HepG2 (cell line): ENCODE data around the gene NUP85. TPM values are rescaled to one million over a fixed set of nuclear protein-coding genes. Genes with fewer than 3 reads are reported as not detected.

Experiments used
- ADNP ChIP-seq: sonication (generic); formaldehyde crosslinking; IDR thresholded peaks from 2 replicates; pipeline ENCODE4 v1.4.0; 2020; ENCODE audit warnings: missing genetic modification reagents
- CREB1 ChIP-seq, 2 experiments: fragments of 450-650 bp in 1 of 2; IDR thresholded peaks; 2 replicates each; pipeline ENCODE4 v1.6.1; 2016 to 2017; ENCODE audit warnings: control low read depth in 1 of 2, mild to moderate bottlenecking in 1 of 2, missing compliant biosample characterization in 1 of 2, missing genetic modification characterization in 1 of 2
- MIXL1 ChIP-seq: IDR thresholded peaks from 2 replicates; pipeline ENCODE4 v1.6.1; 2016
- SIN3B ChIP-seq: fragments of 150-350 bp; IDR thresholded peaks from 2 replicates; pipeline ENCODE4 v1.6.1; 2014; ENCODE audit warnings: low read length
- SMAD1 ChIP-seq: sonication (generic); formaldehyde crosslinking; IDR thresholded peaks from 2 replicates; pipeline ENCODE4 v1.4.0; 2020; ENCODE audit warnings: missing genetic modification reagents, low read depth, mild to moderate bottlenecking, borderline replicate concordance
- ZMAT3 ChIP-seq: sonication (generic); formaldehyde crosslinking; conservative IDR thresholded peaks from 2 replicates; pipeline ENCODE4 v1.7.0; 2021; ENCODE audit warnings: missing genetic modification reagents
- ZNF232 ChIP-seq: sonication (generic); formaldehyde crosslinking; IDR thresholded peaks from 2 replicates; pipeline ENCODE4 v1.4.0; 2020; ENCODE audit warnings: missing genetic modification reagents, borderline replicate concordance
- ZNF614 ChIP-seq: IDR thresholded peaks from 2 replicates; pipeline ENCODE4 v1.6.1; 2018; ENCODE audit warnings: missing biosample characterization, missing genetic modification reagents, inconsistent platforms, borderline replicate concordance
- ZNF777 ChIP-seq: sonication (generic); formaldehyde crosslinking; IDR thresholded peaks from 2 replicates; pipeline ENCODE4 v1.4.0; 2020; ENCODE audit warnings: missing genetic modification reagents
- polyA plus RNA-seq, 8 experiments: library from polyadenylated mRNA; depleted of rRNA in 3 of 8; stranded (reverse) in 7 of 8; unstranded in 1 of 8; fragments of >200 nt; fragmentation: Illumina TruSeq in 4 of 8; extraction: Trizol in 4 of 8; gene quantifications; 2 replicates each; pipeline versions ENCODE4 v1.2.1 to v1.2.3, GENCODE V29; 2011 to 2016; ENCODE audit warnings: low read depth in 4 of 8, missing spikeins in 1 of 8, mixed read lengths in 1 of 8; ENCODE audit not compliant: insufficient read depth in 1 of 8
- total RNA-seq, 5 experiments: library from RNA; depleted of rRNA; stranded (reverse); fragments of >200 nt; fragmentation: Illumina TruSeq; extraction: Trizol; gene quantifications; 2 replicates each; pipeline ENCODE4 v1.2.3, GENCODE V29; 2016; ENCODE audit warnings: low read depth in 1 of 5
- TF ChIP-seq, protein P1 (sequence below): sonication (generic); formaldehyde crosslinking; IDR thresholded peaks from 2 replicates; pipeline ENCODE4 v1.4.0; 2020; ENCODE audit warnings: missing genetic modification reagents, borderline replicate concordance
- TF ChIP-seq, protein P2 (sequence below): sonication (generic); formaldehyde crosslinking; IDR thresholded peaks from 2 replicates; pipeline ENCODE4 v1.5.0; 2020; ENCODE audit warnings: mild to moderate bottlenecking, missing genetic modification reagents, moderate library complexity
- TF ChIP-seq, protein P3 (sequence below): sonication (generic); formaldehyde crosslinking; IDR thresholded peaks from 2 replicates; pipeline ENCODE4 v1.5.0; 2020; ENCODE audit warnings: mild to moderate bottlenecking, missing genetic modification reagents
- TF ChIP-seq, protein P4 (sequence below): sonication (generic); formaldehyde crosslinking; IDR thresholded peaks from 2 replicates; pipeline ENCODE4 v1.4.0; 2020; ENCODE audit warnings: mild to moderate bottlenecking, missing genetic modification reagents
- TF ChIP-seq, protein P5 (sequence below): sonication (generic); formaldehyde crosslinking; IDR thresholded peaks from 2 replicates; pipeline ENCODE4 v1.8.0; 2022; ENCODE audit warnings: missing genetic modification reagents, low read depth, mild to moderate bottlenecking, borderline replicate concordance

The NUP85 gene
- total and polyA plus RNA-seq, 2 of the 13 experiments (the other 11 are each of a cell fraction or from before 2014, with no cell fraction given): 89.1 to 124 TPM

DNA sequence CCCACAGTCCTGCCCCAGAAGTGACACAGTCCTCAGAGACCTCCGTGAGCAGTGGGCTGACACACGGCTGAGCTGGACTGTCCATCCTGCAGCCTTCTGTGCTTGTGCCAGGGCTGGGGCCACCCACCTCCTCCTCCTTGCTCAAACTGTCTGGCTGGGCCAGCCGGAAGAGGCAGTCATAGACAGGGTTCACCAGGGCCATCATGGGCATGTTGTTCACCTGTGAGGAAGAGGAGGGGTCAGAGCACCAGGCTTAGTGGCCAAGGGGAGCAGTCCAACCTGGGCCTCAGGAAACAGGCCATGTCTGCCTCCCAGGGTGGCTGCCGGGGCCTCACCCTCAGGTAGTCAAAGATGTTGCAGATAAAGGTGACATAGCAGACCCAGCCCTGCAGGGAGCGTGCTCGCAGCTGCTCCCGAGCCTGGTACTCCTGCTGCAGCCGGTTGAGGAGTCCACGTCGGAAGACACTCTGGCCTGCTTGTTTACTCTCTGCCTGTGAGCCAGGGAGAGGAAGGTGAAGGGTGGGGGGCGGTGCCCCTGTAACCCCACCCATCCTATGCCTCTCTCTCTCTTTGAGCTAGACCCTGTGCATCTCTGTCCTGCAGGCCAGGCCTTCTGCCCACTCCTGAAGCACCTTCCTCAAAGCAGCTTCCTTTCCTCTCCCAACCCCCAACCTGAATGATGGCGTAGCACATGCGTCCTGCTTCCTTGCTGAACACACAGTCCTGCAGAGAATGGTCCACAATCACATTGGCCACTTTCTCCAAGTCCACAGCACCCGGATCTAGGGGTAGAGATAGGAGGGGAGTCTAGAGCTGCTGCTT is 62.1 kb downstream of the NUP85 start (continued):
- TF ChIP-seq, protein P1, sequence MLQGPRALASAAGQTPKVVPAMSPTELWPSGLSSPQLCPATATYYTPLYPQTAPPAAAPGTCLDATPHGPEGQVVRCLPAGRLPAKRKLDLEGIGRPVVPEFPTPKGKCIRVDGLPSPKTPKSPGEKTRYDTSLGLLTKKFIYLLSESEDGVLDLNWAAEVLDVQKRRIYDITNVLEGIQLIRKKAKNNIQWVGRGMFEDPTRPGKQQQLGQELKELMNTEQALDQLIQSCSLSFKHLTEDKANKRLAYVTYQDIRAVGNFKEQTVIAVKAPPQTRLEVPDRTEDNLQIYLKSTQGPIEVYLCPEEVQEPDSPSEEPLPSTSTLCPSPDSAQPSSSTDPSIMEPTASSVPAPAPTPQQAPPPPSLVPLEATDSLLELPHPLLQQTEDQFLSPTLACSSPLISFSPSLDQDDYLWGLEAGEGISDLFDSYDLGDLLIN (CRISPR knock-in tag): no peak
- TF ChIP-seq, protein P2, sequence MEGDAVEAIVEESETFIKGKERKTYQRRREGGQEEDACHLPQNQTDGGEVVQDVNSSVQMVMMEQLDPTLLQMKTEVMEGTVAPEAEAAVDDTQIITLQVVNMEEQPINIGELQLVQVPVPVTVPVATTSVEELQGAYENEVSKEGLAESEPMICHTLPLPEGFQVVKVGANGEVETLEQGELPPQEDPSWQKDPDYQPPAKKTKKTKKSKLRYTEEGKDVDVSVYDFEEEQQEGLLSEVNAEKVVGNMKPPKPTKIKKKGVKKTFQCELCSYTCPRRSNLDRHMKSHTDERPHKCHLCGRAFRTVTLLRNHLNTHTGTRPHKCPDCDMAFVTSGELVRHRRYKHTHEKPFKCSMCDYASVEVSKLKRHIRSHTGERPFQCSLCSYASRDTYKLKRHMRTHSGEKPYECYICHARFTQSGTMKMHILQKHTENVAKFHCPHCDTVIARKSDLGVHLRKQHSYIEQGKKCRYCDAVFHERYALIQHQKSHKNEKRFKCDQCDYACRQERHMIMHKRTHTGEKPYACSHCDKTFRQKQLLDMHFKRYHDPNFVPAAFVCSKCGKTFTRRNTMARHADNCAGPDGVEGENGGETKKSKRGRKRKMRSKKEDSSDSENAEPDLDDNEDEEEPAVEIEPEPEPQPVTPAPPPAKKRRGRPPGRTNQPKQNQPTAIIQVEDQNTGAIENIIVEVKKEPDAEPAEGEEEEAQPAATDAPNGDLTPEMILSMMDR (CRISPR knock-in tag): peak; percentile 91
- TF ChIP-seq ZNF777 (CRISPR knock-in tag): peak; percentile 98
- peak; percentile 71; the same call in 1 of the 2 replicates for TF ChIP-seq ZNF614 (CRISPR knock-in tag)
- TF ChIP-seq SIN3B: 0 out of 2 replicates have a peak, but pooled peaks have one; percentile 23
- TF ChIP-seq, protein P3, sequence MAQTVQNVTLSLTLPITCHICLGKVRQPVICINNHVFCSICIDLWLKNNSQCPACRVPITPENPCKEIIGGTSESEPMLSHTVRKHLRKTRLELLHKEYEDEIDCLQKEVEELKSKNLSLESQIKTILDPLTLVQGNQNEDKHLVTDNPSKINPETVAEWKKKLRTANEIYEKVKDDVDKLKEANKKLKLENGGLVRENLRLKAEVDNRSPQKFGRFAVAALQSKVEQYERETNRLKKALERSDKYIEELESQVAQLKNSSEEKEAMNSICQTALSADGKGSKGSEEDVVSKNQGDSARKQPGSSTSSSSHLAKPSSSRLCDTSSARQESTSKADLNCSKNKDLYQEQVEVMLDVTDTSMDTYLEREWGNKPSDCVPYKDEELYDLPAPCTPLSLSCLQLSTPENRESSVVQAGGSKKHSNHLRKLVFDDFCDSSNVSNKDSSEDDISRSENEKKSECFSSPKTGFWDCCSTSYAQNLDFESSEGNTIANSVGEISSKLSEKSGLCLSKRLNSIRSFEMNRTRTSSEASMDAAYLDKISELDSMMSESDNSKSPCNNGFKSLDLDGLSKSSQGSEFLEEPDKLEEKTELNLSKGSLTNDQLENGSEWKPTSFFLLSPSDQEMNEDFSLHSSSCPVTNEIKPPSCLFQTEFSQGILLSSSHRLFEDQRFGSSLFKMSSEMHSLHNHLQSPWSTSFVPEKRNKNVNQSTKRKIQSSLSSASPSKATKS (CRISPR knock-in tag): no peak
- peak; percentile 71; the same call in 1 of the 2 replicates for TF ChIP-seq SMAD1
- TF ChIP-seq ADNP: no peak
- TF ChIP-seq CREB1 (IDR thresholded peaks at IDR 0.05): no peak
- no peak for TF ChIP-seq CREB1 (CRISPR knock-in tag; IDR thresholded peaks at IDR 0.05)
- 0 out of 2 replicates have a peak, but pooled peaks have one; percentile 16 for TF ChIP-seq MIXL1
- TF ChIP-seq, protein P4, sequence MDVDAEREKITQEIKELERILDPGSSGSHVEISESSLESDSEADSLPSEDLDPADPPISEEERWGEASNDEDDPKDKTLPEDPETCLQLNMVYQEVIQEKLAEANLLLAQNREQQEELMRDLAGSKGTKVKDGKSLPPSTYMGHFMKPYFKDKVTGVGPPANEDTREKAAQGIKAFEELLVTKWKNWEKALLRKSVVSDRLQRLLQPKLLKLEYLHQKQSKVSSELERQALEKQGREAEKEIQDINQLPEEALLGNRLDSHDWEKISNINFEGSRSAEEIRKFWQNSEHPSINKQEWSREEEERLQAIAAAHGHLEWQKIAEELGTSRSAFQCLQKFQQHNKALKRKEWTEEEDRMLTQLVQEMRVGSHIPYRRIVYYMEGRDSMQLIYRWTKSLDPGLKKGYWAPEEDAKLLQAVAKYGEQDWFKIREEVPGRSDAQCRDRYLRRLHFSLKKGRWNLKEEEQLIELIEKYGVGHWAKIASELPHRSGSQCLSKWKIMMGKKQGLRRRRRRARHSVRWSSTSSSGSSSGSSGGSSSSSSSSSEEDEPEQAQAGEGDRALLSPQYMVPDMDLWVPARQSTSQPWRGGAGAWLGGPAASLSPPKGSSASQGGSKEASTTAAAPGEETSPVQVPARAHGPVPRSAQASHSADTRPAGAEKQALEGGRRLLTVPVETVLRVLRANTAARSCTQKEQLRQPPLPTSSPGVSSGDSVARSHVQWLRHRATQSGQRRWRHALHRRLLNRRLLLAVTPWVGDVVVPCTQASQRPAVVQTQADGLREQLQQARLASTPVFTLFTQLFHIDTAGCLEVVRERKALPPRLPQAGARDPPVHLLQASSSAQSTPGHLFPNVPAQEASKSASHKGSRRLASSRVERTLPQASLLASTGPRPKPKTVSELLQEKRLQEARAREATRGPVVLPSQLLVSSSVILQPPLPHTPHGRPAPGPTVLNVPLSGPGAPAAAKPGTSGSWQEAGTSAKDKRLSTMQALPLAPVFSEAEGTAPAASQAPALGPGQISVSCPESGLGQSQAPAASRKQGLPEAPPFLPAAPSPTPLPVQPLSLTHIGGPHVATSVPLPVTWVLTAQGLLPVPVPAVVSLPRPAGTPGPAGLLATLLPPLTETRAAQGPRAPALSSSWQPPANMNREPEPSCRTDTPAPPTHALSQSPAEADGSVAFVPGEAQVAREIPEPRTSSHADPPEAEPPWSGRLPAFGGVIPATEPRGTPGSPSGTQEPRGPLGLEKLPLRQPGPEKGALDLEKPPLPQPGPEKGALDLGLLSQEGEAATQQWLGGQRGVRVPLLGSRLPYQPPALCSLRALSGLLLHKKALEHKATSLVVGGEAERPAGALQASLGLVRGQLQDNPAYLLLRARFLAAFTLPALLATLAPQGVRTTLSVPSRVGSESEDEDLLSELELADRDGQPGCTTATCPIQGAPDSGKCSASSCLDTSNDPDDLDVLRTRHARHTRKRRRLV (CRISPR knock-in tag): no peak
- no peak for TF ChIP-seq ZNF232 (CRISPR knock-in tag)
- TF ChIP-seq, protein P5, sequence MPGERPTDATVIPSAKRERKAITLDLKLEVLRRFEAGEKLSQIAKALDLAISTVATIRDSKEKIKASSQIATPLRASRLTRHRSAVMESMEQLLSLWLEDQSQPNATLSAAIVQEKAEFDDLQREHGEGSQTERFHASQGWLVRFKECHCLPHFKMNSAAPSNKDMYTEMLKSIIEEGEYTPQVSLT (CRISPR knock-in tag): no peak
- TF ChIP-seq ZMAT3: no peak; the same call in 1 of the 2 replicates
